ENCODE measurements around the gene SMAD3.

- no peak for TF ChIP-seq SMC3 (IDR thresholded peaks at IDR 0.05; ENCODE audit: low read depth, low read length)
- no peak for TF ChIP-seq POLR2A (IDR thresholded peaks at IDR 0.05; ENCODE audit: low read depth, low read length)
- no peak for TF ChIP-seq USF2 (IDR thresholded peaks at IDR 0.05; ENCODE audit: low read depth, low read length)
- no peak for TF ChIP-seq CTCF (conservative IDR thresholded peaks at IDR 0.05; ENCODE audit: low read depth, low read length)
- TF ChIP-seq RCOR1 (IDR thresholded peaks at IDR 0.05; ENCODE audit: insufficient replicate concordance, low read length) = no peak
- TF ChIP-seq RAD21 (IDR thresholded peaks at IDR 0.05; ENCODE audit: low read length) = no peak
Measured at GRCh38 chr15:67103432-67103831, 38.0 kb downstream of the SMAD3 start.
